ENCODE results near the gene FAM118B.

Gene FAM118B

GRCh38 chr11:126186708-126187529, 24.7 kb upstream of the FAM118B start:
- DNase-seq (ENCODE audit: low read depth in 2 of 2): no peak

GRCh38 chr11:126188332-126189108, 23.1 kb upstream of the FAM118B start:
- no peak for DNase-seq (ENCODE audit: low read depth in 2 of 2)

- DNase-seq (ENCODE audit: low read depth in 2 of 2): no peak
Observed at GRCh38 chr11:126189109-126189929, 22.3 kb upstream of the FAM118B start.

- no peak for DNase-seq (ENCODE audit: low read depth in 2 of 2)
Observed at GRCh38 chr11:126190792-126191191, 20.8 kb upstream of the FAM118B start.

GRCh38 chr11:126191379-126192073, 20.1 kb upstream of the FAM118B start:
- DNase-seq (ENCODE audit: low read depth in 2 of 2): no peak

- DNase-seq (ENCODE audit: low read depth in 2 of 2): no peak
Observed at GRCh38 chr11:126192361-126192760, 19.2 kb upstream of the FAM118B start.

- no peak for DNase-seq (ENCODE audit: low read depth in 2 of 2)
Observed at GRCh38 chr11:126193038-126193478, 18.5 kb upstream of the FAM118B start.

- peak in 1 of 2 experiments; percentile 17 for DNase-seq (ENCODE audit: low read depth in 2 of 2)
Observed at GRCh38 chr11:126194121-126194543, 17.4 kb upstream of the FAM118B start.

GRCh38 chr11:126195119-126195518, 16.5 kb upstream of the FAM118B start:
- DNase-seq (ENCODE audit: low read depth in 2 of 2): no peak

- DNase-seq (ENCODE audit: low read depth in 2 of 2): no peak
Observed at GRCh38 chr11:126197277-126197939, 14.2 kb upstream of the FAM118B start.

GRCh38 chr11:126198648-126199047, 12.9 kb upstream of the FAM118B start:
- DNase-seq (ENCODE audit: low read depth in 2 of 2): no peak

- DNase-seq (ENCODE audit: low read depth in 2 of 2): no peak
Observed at GRCh38 chr11:126202646-126203359, 8.8 kb upstream of the FAM118B start.

GRCh38 chr11:126205359-126205758, 6.2 kb upstream of the FAM118B start:
- DNase-seq (ENCODE audit: low read depth in 2 of 2): no peak

GRCh38 chr11:126207896-126208295, 3.7 kb upstream of the FAM118B start:
- no peak for DNase-seq (ENCODE audit: low read depth in 2 of 2)

- DNase-seq (ENCODE audit: low read depth in 2 of 2): no peak
Observed at GRCh38 chr11:126210871-126211235, 729 bp upstream of the FAM118B start.

- DNase-seq (ENCODE audit: low read depth in 2 of 2): no peak
Observed at GRCh38 chr11:126212089-126212660, 593 bp downstream of the FAM118B start.

- DNase-seq (ENCODE audit: low read depth in 2 of 2): no peak
Observed at GRCh38 chr11:126214441-126214840, 2.9 kb downstream of the FAM118B start.

- no peak for DNase-seq (ENCODE audit: low read depth in 2 of 2)
Observed at GRCh38 chr11:126214841-126215240, 3.3 kb downstream of the FAM118B start.

- DNase-seq (ENCODE audit: low read depth in 2 of 2): no peak
Observed at GRCh38 chr11:126216526-126217305, 5.1 kb downstream of the FAM118B start.

Data from stimulated activated CD4-positive, alpha-beta T cell treated with anti-CD3 and anti-CD28 coated beads, Interleukin-12 subunit alpha, Interleukin-12 subunit beta, amount 100 ng/mL, for 24 hours (primary cell).